NB4 (cell line): ENCODE data around the gene KRT32.
"Not testable (repeated sequence)": the region's sequence is repeated elsewhere in the genome, so short reads cannot be mapped to it uniquely, and the experiment has no call there.

ENCODE experiments used
- DNase-seq: peaks from one replicate; pipeline ENCODE4 v3.0.0; 2010; ENCODE audit warnings: low read depth
- H3K4me3 ChIP-seq: one replicate; pipeline ENCODE4 v1.5.1; 2011; ENCODE audit warnings: mild to moderate bottlenecking, low read depth, low read length, moderate library complexity
- CTCF ChIP-seq: IDR thresholded peaks from one replicate; pipeline ENCODE4 v1.5.1; 2012; ENCODE audit warnings: low read depth, low read length
- MAX ChIP-seq: IDR thresholded peaks from 2 replicates; pipeline ENCODE4 v1.6.1; 2011; ENCODE audit warnings: low read depth, low read length
- MYC ChIP-seq: IDR thresholded peaks from 2 replicates; pipeline ENCODE4 v1.6.1; 2011; ENCODE audit warnings: low read depth, low read length
- POLR2A ChIP-seq: IDR thresholded peaks from 2 replicates; pipeline ENCODE4 v1.6.1; 2011; ENCODE audit warnings: mild to moderate bottlenecking; ENCODE audit not compliant: insufficient read length; ENCODE audit errors: extremely low read depth

The KRT32 gene

GRCh38 chr17:41437769-41438168, 29.4 kb downstream of the KRT32 start:
- H3K4me3 ChIP-seq = no peak overlapping the region
- no peak for DNase-seq
- no peak for TF ChIP-seq MAX
- TF ChIP-seq MYC = no peak
- TF ChIP-seq POLR2A = no peak
- no peak for TF ChIP-seq CTCF

- TF ChIP-seq POLR2A (no peak), CTCF (no peak), MAX (no peak), MYC (no peak)
- no peak for DNase-seq
- no peak overlapping the region for H3K4me3 ChIP-seq
Observed at GRCh38 chr17:41437254-41437653, 29.9 kb downstream of the KRT32 start.

- no peak for DNase-seq
- TF ChIP-seq CTCF (no peak), MYC (no peak), POLR2A (no peak)
- H3K4me3 ChIP-seq = no peak overlapping the region
Observed at GRCh38 chr17:41434415-41434814, 32.8 kb downstream of the KRT32 start.

- TF ChIP-seq CTCF = no peak
- no peak for TF ChIP-seq MYC
- H3K4me3 ChIP-seq = no peak overlapping the region
- DNase-seq = no peak
Observed at GRCh38 chr17:41434005-41434404, 33.2 kb downstream of the KRT32 start.

GRCh38 chr17:41433586-41433985, 33.6 kb downstream of the KRT32 start:
- no peak for TF ChIP-seq MYC
- TF ChIP-seq MAX = no peak
- no peak for DNase-seq
- H3K4me3 ChIP-seq = no peak overlapping the region

GRCh38 chr17:41430376-41430775, 36.8 kb downstream of the KRT32 start:
- not testable (repeated sequence) for H3K4me3 ChIP-seq

GRCh38 chr17:41429667-41430066, 37.5 kb downstream of the KRT32 start:
- no peak overlapping the region for H3K4me3 ChIP-seq
- no peak for TF ChIP-seq POLR2A
- TF ChIP-seq MYC = no peak
- TF ChIP-seq MAX = no peak
- no peak for TF ChIP-seq CTCF
- DNase-seq = no peak

More at GRCh38 chr17:41430376-41430775, 36.8 kb downstream of the KRT32 start:
- DNase-seq = not testable (repeated sequence)
